Activated gamma-delta T cell (primary cell): ENCODE data around the gene TTC6.
"Not testable (repeated sequence)": the region's sequence is repeated elsewhere in the genome, so short reads cannot be mapped to it uniquely, and the experiment has no call there.

Source experiments
- DNase-seq: peaks from one replicate; lab custom pipeline; 2025; lab: John Stamatoyannopoulos, UW
- total RNA-seq, 2 donors: gene quantifications; one replicate each; lab custom pipeline; 2026; lab: John Stamatoyannopoulos, UW

The TTC6 gene, protein sequence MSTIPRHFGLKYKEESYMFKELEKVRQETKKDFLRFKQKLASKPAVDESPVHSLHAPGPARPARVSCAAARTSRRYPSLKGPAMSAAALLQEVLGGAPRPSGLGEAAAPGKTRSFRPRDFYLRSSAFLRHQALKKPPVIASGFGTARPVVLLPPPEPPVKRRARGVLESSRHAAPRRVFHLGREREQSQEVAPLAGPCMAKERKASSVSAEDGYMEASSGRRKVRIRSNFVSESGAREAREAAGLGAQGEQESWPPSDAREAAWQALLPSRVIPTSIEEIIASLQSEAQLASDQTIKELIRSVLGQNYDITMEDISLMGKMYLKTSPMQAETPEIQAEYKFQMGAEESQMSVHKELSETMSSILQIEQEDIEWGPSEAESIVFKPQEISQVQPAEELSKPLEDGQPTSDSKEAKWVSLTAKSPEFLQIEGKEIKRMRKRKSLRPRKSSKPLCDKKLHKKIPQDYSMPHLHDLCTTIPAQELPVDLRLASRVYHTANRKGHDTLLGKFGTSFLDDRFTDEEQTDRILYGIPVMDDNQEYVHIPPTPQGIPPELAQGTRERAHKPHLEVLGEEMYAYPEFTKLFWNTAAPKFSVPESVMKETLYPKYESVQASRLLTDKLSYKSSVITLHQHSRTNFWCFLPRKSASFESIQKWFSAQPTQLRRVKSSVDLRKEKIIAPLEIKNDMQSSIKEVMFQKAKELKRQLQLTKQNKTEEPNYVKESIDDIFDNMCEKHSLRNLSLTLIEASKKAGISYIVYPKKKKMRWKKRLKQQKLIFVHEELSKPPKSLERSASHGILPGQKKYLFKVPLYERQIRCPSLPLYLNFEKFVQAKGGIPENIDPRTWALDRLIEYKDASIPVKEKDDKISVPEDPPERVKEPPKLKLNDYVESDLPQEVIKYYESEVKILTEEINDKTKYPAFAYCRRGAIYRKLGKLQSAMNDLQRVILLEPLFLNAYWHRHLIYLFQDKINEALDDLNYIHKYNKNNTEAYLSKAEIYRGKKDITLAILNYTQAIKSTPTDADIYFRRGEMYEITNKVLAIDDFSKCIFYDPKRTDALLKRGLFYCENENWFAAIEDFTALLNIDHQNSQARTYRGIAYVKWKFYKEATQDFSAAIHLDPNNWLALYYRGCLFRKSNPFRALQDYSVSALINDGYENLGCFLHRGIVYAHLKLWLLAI (N-terminal part only)
- total RNA-seq = 0 to 0.05 reads per million in 2 donors

DNA sequence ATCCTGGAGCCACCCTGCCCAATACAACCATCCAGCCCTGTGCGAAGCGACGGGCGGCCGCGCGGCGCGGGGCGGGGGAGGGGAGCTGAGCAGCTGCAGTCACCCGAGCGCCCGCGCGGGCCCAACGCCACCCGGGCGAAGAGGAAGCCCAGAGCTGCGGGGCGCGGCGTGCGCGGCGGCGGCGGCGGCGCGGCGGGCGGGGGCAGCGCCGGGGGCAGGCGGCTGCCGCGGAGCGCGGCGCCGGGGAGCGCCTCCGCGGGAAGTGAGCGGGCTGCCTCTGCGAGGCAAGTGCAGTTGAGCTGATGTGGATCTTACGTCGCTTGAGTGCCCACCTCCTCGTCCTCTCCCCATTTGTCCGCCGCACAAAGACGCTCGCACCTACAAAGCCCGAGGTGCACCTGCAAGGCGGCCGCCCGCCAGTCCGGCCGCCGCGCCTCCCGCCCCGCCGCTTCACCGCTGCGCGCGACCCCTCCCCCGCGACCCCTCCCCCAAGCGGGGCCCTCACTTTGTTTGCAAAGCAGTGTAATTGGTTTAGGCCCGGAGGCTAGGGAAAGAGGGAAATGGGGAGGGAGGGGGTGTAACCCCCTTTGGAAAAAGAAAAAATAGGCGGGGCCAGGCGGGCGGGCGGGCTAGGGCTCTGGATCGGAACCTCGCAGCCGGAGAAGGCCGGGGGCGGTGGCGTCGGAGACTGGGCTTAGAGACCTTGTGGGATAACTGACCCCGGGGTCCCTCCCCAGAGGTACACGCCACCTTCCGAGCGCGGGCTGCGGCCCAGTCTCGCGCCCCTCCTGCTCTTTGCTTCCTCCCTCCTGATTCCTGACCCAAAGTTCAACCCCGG is at the start of gene TTC6, which contains the start of gene FOXA1:
TTC6 (plus strand) TSS at position 659 of the 838 bp plus-strand sequence. CDS start 26,436 bp downstream, outside the sequence.
FOXA1 (minus strand) TSS at position 279 of the 838 bp plus-strand sequence; CDS start at position 2, 277 bp downstream.
- DNase-seq = no peak

DNA sequence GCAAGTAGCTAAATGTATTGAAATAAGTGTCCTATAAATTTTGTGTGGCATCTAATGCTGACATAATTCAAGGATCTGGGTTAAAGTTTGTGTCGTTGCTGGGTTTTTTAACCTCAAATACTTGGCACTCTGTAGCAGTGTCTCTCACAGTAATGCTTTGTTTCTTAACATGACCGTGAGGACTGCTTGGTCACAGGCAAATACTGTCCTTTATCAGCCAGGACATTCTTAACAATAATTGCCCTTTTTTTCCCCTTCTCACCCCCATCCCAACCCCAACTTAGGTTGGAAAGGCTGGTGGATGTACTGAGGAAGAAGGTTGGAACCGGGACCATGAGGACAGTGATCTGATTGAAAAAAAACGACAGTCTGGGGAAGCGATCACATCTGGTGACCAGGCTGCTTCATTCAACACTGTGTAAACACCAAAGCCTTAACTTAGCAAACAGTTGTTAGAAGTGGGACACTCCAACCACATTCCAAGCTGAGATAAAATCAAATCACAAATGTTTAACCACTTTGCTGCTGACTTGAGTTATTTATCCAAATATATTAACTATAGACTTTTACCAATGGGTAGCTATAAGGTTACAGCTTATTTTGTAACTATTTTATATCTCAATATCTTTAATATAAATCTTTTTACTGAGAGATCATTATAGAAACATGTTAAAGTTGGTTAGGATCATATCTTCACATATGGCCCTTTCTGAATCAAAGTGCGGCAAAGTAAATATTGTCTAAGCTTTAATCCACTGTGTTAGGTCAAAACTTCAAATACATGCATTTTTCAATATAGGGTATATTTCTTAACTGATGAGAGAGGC is 48.6 kb upstream of the TTC6 start:
- no peak for DNase-seq

DNA sequence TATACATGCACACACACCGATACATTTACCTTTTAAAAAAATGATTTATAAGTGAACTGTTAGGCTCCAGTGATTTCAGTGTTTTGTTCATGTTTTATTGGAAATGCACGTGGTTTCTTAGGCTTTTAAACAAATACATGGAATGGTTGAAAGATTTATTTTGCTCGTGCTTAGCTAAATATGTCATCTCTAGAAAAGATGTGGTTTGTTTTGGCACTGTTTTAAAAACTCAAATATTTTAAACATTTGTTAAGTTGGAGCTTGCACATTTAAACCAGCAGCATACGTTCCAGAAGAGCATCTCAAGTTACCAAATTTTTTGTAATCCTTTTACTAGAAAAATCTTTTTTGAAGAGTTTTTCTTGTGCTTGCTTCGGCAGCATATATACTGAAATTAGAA is 44.9 kb upstream of the TTC6 start:
- no peak for DNase-seq

DNA sequence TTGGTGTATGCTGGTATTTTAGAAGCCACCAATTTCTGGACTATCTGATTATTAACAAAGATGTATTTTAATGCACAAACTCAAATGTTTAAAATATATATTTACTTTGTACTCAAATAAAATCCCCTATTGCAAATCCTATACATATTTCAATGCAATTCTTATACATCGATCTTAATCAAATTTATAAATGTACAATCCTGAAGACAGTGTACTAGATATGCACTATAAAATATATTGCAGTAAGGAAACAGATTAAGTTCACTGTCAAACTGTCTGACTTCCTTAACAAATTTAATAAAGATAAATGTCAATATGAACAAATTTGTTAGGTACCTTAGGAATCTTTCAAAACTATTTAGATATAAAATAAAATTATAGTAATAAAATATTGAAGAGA is 44.3 kb upstream of the TTC6 start:
- no peak for DNase-seq

DNA sequence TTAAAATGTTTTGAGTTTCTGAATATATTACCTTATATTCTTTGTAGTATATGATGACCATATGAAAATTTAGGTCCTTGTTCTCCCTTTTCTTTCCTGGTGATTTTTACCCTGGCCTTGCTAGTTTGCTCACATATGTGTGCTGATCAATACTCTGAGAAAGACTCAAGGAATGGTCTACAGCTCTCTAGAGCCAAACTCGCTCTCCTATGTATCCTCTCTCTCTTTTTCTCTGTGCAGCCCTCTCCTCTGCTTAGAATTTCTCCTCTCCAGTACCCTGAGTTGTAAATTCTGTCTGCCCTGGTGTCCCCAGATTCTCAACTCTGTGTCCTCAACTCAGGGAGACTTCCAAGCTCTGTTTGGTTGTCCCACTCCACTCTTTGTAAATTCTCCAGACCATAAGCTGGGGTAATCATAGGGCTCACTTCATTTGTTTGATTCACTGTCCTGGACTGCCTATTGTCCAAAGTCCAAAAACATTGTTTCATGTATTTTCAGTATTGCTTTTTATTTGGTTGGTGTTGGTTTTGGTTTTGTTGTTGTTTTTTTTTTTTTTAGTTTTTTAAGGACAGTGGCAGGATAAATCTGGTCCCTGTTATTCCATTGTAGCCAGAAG is 41.4 kb upstream of the TTC6 start:
- no peak for DNase-seq

DNA sequence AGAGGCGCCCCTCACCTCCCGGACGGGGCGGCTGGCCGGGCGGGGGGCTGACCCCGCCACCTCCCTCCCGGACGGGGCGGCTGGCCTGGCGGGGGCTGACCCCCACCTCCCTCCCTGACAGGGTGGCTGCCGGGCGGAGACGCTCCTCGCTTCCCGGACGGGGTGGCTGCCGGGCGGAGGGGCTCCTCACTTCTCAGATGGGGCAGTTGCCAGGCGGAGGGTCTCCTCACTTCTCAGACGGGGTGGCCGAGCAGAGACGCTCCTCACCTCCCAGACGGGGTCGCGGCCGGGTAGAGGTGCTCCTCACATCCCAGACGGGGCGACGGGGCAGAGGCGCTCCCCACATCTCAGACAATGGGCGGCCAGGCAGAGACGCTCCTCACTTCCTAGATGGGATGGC is 39.8 kb upstream of the TTC6 start:
- DNase-seq = not testable (repeated sequence)

DNA sequence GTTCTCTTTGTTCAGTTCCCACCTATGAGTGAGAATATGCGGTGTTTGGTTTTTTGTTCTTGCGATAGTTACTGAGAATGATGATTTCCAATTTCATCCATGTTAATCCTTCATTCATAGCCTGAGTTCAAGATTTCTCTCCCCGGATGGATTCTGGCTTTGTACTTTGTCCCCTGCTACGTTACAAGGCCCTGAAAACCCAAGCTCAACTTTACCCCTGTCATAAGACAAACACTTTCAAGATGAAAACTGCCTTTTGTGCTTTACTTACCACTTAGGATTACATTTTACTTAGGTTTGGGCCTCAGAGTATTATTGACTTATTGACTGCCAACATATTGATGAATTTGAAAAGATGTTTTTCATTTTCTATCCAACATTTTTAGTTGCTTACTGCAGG is 36.7 kb upstream of the TTC6 start:
- no peak for DNase-seq

DNA sequence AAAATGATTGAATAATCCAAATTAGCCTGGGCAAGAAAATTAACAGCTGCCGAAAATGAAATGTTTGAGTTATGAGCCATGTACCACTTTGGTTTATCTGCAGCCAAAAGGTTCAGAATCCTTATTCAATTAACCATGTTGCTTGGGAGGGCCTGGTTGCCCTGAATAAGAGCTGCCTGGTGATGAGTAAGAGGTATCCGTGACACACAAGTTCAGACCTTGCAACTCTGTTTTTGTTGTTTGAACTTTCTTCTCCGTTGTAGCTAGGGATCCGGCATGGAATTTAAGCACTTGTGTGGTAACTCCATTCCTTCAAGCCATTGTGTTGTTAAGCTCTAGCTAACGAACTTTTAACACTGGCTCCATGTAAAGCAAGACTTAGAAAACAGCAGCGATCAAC is 36.0 kb upstream of the TTC6 start:
- DNase-seq = no peak

DNA sequence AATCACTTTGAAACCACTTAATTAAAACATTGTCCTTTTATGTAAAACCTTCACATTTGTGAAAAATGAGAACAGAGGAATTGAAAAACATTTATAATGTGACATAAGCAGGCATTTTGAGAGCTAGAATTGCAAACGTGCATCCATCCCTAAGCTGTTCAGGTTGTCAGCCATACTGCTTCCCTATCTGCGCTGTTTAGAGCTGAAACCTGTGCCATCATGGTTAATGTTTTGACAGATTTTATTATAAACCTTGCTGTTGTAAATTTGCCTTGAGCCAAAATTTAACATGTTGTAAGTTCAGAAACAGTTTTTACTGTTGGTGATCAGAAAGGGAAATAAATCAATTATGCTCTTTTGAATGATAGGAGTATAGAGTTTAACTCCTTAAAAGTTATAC is 32.2 kb upstream of the TTC6 start:
- DNase-seq = no peak

DNA sequence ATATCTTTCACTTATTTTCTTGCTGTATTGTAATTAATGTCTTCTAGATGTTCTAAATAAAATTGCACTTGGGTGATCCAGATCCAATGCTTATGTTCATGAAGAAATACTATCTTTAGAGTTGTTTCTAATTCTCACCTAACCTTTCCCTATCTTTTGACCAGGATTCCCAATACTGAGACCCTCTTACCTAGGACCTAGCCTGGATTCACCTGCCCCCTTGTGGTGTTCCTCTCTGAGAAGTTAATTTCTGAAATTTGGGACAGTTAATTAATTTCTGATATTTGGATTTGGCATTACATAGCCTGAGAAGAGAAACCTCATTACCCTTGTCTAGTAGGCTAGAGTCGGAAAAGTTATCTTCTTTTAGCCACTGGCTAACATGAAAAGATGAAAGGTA is 29.9 kb upstream of the TTC6 start:
- DNase-seq = no peak

DNA sequence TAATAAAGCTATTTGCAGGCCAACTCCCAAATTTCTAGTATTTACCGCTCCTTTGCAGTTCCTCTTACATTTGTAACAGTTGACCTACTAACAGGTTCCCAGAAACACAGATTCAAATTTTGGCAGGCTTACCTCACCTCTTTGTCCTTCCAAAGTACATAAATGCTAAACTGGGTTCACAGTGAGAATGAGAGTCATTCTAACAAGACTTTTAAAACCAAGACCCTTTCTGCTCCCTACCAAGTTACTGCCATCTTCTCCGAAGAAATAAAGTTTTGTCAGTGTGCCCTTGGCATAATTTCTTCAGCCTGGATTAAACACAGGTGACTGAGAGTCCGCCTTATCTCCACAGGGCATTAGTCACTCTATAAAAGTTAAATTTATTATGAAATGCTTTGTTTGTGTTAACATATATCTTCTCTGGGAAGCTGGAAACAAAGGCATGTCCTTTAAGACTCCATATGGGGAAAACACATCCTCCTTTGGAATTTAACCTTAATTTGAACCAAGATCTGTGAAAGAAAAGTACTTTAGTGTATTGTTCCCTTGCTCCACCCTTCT is 28.5 kb upstream of the TTC6 start:
- DNase-seq = no peak

DNA sequence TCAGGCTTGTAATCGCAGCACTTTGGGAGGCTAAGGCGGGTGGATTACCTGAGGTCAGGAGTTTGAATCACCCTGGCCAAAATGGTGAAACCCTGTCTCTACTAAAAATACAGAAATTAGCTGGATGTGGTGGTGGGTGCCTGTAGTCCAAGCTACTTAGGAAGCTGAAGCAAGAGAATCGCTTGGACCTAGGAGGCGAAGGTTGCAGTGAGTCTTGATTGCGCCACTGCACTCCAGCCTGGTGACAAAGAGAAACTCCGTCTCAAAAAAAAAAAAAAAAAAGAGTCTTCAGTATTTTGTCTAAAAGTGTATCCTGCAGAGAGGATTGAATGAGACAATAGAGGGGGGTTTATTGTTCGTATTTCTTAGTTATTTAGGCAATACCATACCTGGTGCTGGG is 25.7 kb upstream of the TTC6 start:
- DNase-seq = no peak

DNA sequence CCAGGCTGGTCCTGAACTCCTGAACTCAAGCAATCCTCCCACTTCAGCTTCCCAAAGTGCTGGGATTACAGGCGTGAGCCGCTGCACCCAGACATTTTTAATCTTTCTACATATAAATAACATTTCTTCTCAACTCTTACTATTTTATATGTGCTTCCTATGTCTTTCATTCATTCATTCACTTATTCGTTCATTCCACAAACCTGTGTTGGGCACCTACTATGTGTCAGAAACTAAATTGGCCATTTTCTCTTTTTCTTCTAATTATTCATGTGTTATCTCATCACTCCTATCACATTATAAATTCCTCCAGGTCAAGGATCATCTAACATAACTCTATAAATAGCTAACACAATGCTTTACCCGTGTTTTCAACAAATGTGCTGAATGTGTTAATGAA is 24.0 kb upstream of the TTC6 start:
- no peak for DNase-seq

DNA sequence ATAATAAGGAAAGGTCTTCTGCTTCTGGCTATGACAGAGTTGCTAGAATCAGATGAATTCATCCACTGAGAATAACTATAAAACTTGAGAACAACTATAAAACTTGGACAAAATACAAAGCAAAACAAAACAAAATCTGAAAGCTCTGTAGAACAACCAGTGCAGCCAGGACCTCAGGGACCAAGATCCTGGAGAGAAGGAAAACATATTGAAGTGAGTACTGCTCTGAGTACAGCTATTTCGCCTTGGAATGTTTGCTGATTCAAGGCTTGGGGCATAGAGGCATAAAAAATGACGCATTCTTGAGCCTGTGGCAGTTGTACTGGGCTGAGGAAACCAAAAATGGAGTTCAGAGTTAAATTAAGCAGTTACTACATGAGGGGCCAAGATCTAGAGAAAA is 22.1 kb upstream of the TTC6 start:
- DNase-seq = no peak

DNA sequence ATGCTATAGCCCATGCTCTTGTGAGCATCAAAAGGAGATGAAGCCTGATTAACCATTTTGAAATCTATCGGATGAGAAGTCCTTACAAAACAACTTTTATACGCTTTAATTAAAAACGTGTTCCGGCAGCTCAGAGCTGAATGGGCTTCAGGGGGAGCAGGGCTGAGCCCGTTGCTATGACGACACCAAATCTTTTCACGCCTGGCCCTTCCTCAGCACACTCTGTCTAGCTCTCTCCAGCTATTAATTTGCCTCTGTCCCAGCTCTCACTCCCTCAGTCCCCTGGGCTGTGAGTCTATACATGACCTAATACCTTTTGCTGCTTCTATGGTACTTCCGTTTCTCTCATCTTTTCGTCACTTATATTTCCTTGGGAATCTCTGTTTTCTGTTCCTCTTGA is 16.2 kb upstream of the TTC6 start:
- DNase-seq = no peak

DNA sequence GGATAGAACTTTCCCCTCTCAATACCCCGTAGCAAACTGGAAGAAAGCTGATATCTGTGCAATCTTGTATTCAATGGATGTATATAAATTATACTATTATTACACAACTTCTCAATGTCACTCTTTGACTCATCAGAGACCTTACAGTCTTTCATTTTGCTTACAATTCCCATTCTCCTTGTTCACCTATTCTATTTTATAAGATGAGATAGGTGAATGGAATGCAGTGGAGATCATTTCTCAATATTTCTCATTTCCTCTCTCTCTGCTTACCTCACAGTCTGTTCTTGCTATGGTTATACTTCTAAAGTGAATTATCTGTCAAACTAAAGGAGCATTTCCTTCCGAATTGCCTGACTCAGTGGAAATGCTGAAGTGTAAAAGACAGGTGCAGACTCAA is 15.3 kb upstream of the TTC6 start:
- DNase-seq = no peak

DNA sequence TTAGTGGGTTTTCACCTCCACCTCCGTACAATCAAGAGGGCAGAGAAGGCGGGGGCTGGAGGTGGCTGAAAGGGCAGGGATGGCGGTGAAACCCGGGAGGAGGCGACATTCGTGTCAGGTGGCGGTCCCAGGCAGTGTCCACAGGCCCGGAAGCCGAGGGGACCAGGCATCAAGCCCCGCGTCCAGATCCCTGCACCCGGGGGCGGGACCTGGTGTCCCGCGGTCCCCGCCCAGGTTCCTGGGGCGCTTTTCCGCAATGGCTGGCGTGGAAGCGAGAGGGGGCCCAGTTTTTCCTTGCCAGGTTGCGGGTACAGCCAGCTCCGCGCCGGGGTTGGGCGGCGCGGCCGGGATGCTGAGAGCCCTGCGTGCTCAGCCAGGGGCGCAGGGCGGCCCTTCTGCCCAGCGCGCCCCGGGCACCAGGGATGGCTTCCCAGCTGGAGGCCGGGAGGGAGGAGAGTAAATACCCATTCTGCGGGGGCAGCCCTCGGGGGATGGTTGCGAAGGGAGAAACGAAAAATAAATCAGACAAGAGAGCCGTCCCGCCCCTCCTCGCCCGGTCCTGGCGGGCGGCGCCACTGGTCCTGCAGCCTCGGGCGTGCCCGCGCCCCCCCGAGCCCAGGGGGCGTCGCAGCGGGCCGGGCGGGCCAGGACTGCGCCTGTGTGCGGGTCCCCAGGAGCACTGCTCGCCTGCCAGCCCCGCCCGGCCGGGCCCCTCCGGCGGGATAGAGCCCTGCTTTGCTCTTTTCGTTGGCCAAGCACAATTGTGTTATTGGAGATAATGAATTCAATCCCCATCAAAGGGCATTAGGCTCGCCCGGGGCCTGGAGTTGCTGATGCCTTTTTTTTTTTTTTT is 11.8 kb upstream of the TTC6 start:
- no peak for DNase-seq

DNA sequence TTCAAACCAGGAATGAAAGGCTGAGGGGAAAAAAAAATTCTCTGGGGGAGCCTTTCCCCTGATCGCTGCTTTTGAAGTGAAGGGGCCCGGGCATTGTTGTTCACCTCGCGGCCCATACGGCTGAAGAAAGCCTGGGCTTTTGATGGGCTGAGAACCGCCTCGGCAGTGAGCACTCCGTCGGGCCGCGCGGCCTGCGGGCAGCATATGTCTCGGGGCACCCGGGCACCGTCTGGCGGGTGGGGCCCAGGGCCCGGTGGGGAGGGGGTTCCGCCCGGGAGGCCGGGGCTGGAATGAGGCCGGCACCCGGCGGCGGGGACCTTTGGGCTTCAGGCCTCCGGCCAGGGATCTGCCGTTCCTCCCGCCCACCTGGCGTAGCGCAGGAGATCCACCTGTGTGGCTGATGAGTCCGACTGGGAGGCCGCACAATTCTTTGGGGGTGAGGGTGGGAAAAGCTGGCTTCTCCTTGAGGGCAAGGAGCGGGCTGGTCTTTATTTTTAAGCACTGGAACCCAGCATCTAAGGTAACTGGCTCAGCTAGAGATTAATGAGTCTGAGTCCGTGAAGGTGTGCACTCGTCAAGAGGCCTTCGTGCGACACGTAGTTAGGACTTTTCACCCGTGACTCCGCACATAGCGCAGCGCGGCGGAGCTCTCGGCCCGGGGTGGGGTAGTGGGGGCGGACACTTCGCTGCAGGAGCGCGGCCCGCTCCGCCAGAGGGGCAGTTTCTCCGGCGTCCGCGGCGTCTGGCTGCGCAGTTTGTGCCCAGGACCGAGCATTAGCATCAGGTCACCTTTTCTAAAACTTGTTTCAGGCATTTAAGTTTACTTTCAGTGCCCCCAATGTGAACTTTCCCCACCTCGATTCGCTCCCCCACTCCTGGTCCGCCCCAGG is 11.0 kb upstream of the TTC6 start:
- DNase-seq = no peak
